Activated naive CD4-positive, alpha-beta T cell treated with anti-CD3 and anti-CD28 coated beads, Interleukin-2, amount 50 U/mL, for 72 hours (primary cell): ENCODE data around the gene LIN28B. TPM values are rescaled to one million over a fixed set of nuclear protein-coding genes. Genes with fewer than 3 reads are reported as not detected.
A peak's percentile ranks its signal among the peaks of the same experiment; 100 is the strongest.
"Not testable (repeated sequence)": the region's sequence is repeated elsewhere in the genome, so short reads cannot be mapped to it uniquely, and the experiment has no call there.

Experiments used
- ATAC-seq, 2 donors: fragments of 150-1000 bp; cut with Tn5 transposase; 2 replicates each; pipeline ENCODE4 v1.10.0; 2021; ENCODE audit warnings: mild to moderate bottlenecking in 2 of 2, moderate library complexity in 2 of 2
- DNase-seq, 2 donors: peaks; one replicate each; pipeline ENCODE4 v3.0.0; 2021 to 2022; ENCODE audit warnings: low spot score in 2 of 2
- H3K27ac Mint-ChIP-seq, 2 donors: one replicate each; pipeline ENCODE4 v1.8.0; 2022; ENCODE audit warnings: mild to moderate bottlenecking in 2 of 2, mixed read lengths in 2 of 2
- H3K36me3 Mint-ChIP-seq, 2 donors: one replicate each; pipeline ENCODE4 v1.8.0; 2022; ENCODE audit warnings: mixed read lengths in 2 of 2
- H3K9me3 Mint-ChIP-seq, 2 donors: one replicate each; pipeline ENCODE4 v1.8.0; 2022; ENCODE audit warnings: mixed read lengths in 2 of 2
- total RNA-seq, 2 donors: library from RNA; stranded (reverse); gene quantifications; one replicate each; pipeline ENCODE4 v1.2.3, GENCODE V29; 2022

LIN28B gene
- total RNA-seq, 2 donors from 2014 or later: not detected

GRCh38 chr6:104953400-104954189, 3.3 kb upstream of the LIN28B start:
- peaks cover 24 to 28% of the 10 kb centered on the region in 2 donors for H3K36me3 Mint-ChIP-seq
- not testable (repeated sequence) for DNase-seq, H3K9me3 Mint-ChIP-seq, H3K27ac Mint-ChIP-seq, ATAC-seq

- H3K36me3 Mint-ChIP-seq: peaks cover 24 to 28% of the 10 kb centered on the region in 2 donors
- no peak for ATAC-seq
- H3K27ac Mint-ChIP-seq: no peak overlapping the region
- peaks cover 5 to 9% of the 10 kb centered on the region in 2 donors for H3K9me3 Mint-ChIP-seq
- DNase-seq: no peak
Measured at GRCh38 chr6:104954190-104954797, 2.6 kb upstream of the LIN28B start.

GRCh38 chr6:104955491-104955890, 1.4 kb upstream of the LIN28B start:
- DNase-seq (no peak), ATAC-seq (no peak)
- Mint-ChIP-seq H3K27ac (no peak overlapping the region), H3K36me3 (peaks cover 24 to 28% of the 10 kb centered on the region in 2 donors), H3K9me3 (peaks cover 5 to 9% of the 10 kb centered on the region in 2 donors)

GRCh38 chr6:104955927-104956730, 778 bp upstream of the LIN28B start:
- no peak for ATAC-seq
- Mint-ChIP-seq H3K27ac (no peak overlapping the region), H3K36me3 (peaks cover 24 to 28% of the 10 kb centered on the region in 2 donors), H3K9me3 (peaks cover 5 to 9% of the 10 kb centered on the region in 2 donors)
- no peak for DNase-seq

GRCh38 chr6:104957301-104958177, 632 bp downstream of the LIN28B start:
- ATAC-seq (peak in 1 of 2 donors; percentile 49), DNase-seq (no peak)
- Mint-ChIP-seq H3K36me3 (peaks cover 23 to 24% of the 10 kb centered on the region in 2 donors), H3K9me3 (peaks cover 5 to 9% of the 10 kb centered on the region in 2 donors), H3K27ac (no peak overlapping the region)

- DNase-seq (no peak), ATAC-seq (no peak)
- peaks cover 1 to 5% of the 10 kb centered on the region in 2 donors for H3K9me3 Mint-ChIP-seq
- H3K36me3 Mint-ChIP-seq: peaks cover 16 to 18% of the 10 kb centered on the region in 2 donors
- no peak overlapping the region for H3K27ac Mint-ChIP-seq
Measured at GRCh38 chr6:104958178-104959025, 1.5 kb downstream of the LIN28B start.

- ATAC-seq: no peak
- peaks cover 9 to 10% of the 10 kb centered on the region in 2 donors for H3K36me3 Mint-ChIP-seq
Measured at GRCh38 chr6:104959026-104959858, 2.3 kb downstream of the LIN28B start.

GRCh38 chr6:104969108-104969507, 12.2 kb downstream of the LIN28B start:
- H3K27ac Mint-ChIP-seq: no peak overlapping the region
- no peaks in the 10 kb centered on the region for H3K36me3 Mint-ChIP-seq
- ATAC-seq (no peak), DNase-seq (no peak)
- H3K9me3 Mint-ChIP-seq: no peaks in the 10 kb centered on the region

More at GRCh38 chr6:104959026-104959858, 2.3 kb downstream of the LIN28B start:
- DNase-seq: no peak
- no peak overlapping the region for H3K27ac Mint-ChIP-seq
- H3K9me3 Mint-ChIP-seq: peaks cover 0 to 3% of the 10 kb centered on the region in 2 donors

- no peaks in the 10 kb centered on the region for H3K9me3 Mint-ChIP-seq
- no peaks in the 10 kb centered on the region for H3K36me3 Mint-ChIP-seq
- no peak for ATAC-seq
Measured at GRCh38 chr6:104969785-104970581, 13.1 kb downstream of the LIN28B start.

GRCh38 chr6:104973404-104973803, 16.5 kb downstream of the LIN28B start:
- Mint-ChIP-seq H3K27ac (no peak overlapping the region), H3K9me3 (no peaks in the 10 kb centered on the region), H3K36me3 (no peaks in the 10 kb centered on the region)
- ATAC-seq (no peak), DNase-seq (no peak)

More at GRCh38 chr6:104969785-104970581, 13.1 kb downstream of the LIN28B start:
- H3K27ac Mint-ChIP-seq: no peak overlapping the region
- DNase-seq: no peak

- H3K36me3 Mint-ChIP-seq: no peaks in the 10 kb centered on the region
- DNase-seq (no peak), ATAC-seq (no peak)
- no peak overlapping the region for H3K27ac Mint-ChIP-seq
- no peaks in the 10 kb centered on the region for H3K9me3 Mint-ChIP-seq
Measured at GRCh38 chr6:104983296-104983695, 26.4 kb downstream of the LIN28B start.

GRCh38 chr6:104983776-104984175, 26.9 kb downstream of the LIN28B start:
- ATAC-seq: no peak
- no peak overlapping the region for H3K27ac Mint-ChIP-seq
- no peaks in the 10 kb centered on the region for H3K9me3 Mint-ChIP-seq
- no peak for DNase-seq
- H3K36me3 Mint-ChIP-seq: no peaks in the 10 kb centered on the region

GRCh38 chr6:104984831-104985230, 27.9 kb downstream of the LIN28B start:
- DNase-seq (no peak), ATAC-seq (no peak)
- H3K9me3 Mint-ChIP-seq: no peaks in the 10 kb centered on the region
- H3K27ac Mint-ChIP-seq: no peak overlapping the region
- no peaks in the 10 kb centered on the region for H3K36me3 Mint-ChIP-seq

GRCh38 chr6:104985875-104986274, 29.0 kb downstream of the LIN28B start:
- not testable (repeated sequence) for H3K36me3 Mint-ChIP-seq, ATAC-seq, DNase-seq, H3K9me3 Mint-ChIP-seq, H3K27ac Mint-ChIP-seq
